Measurements from ENCODE around the gene FOXO4.
A peak's percentile ranks its signal among the peaks of the same experiment; 100 is the strongest.

Gene FOXO4

DNA sequence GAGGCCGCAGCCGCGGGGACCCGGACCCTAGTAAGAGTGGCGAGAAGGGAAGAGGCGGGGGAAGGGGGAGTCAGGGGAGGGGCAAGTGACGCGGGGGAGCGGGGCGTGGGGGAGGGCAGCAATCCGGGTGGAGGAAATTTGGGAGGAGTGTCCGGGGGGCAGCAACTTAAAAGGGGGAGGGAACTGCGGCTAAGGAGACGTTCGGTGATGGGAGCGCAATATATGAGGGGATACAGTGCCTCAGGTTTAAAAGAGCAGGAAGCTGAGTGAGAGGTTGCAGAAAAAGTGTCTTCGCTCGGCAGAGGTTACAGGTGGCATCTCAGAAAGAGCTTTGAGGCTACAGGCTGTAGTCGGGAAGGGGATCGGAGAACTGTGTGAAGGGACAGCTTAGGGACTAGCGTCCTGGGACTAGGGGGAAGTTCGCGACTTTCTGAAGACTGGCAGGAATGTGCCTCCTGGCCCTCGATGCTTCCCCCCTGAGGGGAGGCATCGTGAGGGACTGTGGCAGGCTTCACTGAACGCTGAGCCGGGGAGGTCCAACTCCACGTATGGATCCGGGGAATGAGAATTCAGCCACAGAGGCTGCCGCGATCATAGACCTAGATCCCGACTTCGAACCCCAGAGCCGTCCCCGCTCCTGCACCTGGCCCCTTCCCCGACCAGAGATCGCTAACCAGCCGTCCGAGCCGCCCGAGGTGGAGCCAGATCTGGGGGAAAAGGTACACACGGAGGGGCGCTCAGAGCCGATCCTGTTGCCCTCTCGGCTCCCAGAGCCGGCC is 519 bp downstream of the FOXO4 start:
- H3K4me1 ChIP-seq (ENCODE audit: low read depth, poor library complexity, severe bottlenecking) = peaks cover 18% of the 10 kb centered on the region
- no peaks in the 10 kb centered on the region for H3K36me3 ChIP-seq (ENCODE audit: insufficient read depth)
- peak overlapping the region; percentile 64; the same call in 1 of the 2 replicates for H3K9ac ChIP-seq
- H3K27me3 ChIP-seq (ENCODE audit: insufficient read depth, low read depth) = no peaks in the 10 kb centered on the region
- H3K27ac ChIP-seq = no peak overlapping the region
- TF ChIP-seq, protein P1, sequence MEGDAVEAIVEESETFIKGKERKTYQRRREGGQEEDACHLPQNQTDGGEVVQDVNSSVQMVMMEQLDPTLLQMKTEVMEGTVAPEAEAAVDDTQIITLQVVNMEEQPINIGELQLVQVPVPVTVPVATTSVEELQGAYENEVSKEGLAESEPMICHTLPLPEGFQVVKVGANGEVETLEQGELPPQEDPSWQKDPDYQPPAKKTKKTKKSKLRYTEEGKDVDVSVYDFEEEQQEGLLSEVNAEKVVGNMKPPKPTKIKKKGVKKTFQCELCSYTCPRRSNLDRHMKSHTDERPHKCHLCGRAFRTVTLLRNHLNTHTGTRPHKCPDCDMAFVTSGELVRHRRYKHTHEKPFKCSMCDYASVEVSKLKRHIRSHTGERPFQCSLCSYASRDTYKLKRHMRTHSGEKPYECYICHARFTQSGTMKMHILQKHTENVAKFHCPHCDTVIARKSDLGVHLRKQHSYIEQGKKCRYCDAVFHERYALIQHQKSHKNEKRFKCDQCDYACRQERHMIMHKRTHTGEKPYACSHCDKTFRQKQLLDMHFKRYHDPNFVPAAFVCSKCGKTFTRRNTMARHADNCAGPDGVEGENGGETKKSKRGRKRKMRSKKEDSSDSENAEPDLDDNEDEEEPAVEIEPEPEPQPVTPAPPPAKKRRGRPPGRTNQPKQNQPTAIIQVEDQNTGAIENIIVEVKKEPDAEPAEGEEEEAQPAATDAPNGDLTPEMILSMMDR (conservative IDR thresholded peaks at IDR 0.05; ENCODE audit: low read depth, low read length) = no peak
- no peaks in the 10 kb centered on the region for H4K20me1 ChIP-seq (ENCODE audit: insufficient read depth)
- no peaks in the 10 kb centered on the region for H3K79me2 ChIP-seq (ENCODE audit: insufficient read depth, low read depth)
- peak overlapping the region; percentile 69 for H2AFZ ChIP-seq (ENCODE audit: low read depth)
- H3K4me2 ChIP-seq = peak overlapping the region; percentile 63
- no peak overlapping the region for H3K4me3 ChIP-seq (IDR thresholded peaks at IDR 0.05; ENCODE audit: insufficient read depth, low read depth, low read length)

DNA sequence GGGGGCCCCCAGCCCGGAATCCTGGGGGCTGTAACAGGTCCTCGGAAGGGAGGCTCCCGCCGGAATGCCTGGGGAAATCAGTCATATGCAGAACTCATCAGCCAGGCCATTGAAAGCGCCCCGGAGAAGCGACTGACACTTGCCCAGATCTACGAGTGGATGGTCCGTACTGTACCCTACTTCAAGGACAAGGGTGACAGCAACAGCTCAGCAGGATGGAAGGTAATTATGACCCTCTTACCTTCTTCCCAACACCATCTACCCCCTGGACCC is 1.0 kb downstream of the FOXO4 start:
- Histone ChIP-seq H4K20me1 (ENCODE audit: insufficient read depth) (no peaks in the 10 kb centered on the region), H3K4me1 (ENCODE audit: low read depth, poor library complexity, severe bottlenecking) (peaks cover 18% of the 10 kb centered on the region), H2AFZ (ENCODE audit: low read depth) (peak overlapping the region; percentile 69; the same call in 1 of the 2 replicates), H3K36me3 (ENCODE audit: insufficient read depth) (no peaks in the 10 kb centered on the region), H3K27ac (no peak overlapping the region), H3K4me3 (IDR thresholded peaks at IDR 0.05; ENCODE audit: insufficient read depth, low read depth, low read length) (no peak overlapping the region), H3K9ac (peak overlapping the region; percentile 35; the same call in 1 of the 2 replicates), H3K27me3 (ENCODE audit: insufficient read depth, low read depth) (no peaks in the 10 kb centered on the region), H3K79me2 (ENCODE audit: insufficient read depth, low read depth) (no peaks in the 10 kb centered on the region), H3K4me2 (peak overlapping the region; percentile 63)
- TF ChIP-seq, protein P1 (conservative IDR thresholded peaks at IDR 0.05; ENCODE audit: low read depth, low read length) = no peak

DNA sequence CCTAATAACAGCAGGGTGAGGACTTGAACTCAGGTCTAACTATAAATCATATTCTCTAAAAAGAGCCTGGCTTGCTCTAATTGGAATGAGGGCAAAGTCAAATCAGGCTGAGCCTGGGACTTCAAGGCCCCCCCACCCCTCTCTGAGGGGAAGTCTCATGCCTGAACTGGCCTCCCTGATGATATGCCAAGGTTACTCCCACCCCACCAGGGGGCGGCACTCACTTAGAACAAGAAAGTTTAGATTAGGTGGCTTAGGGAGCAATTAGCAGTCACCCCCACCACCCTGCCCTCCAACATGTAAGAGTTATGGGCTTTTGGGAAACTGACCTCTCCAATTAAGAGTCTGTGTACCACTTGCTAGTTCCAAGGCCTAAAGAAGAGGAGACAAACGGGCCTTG is 2.7 kb downstream of the FOXO4 start:
- Histone ChIP-seq H3K4me3 (IDR thresholded peaks at IDR 0.05; ENCODE audit: insufficient read depth, low read depth, low read length) (no peak overlapping the region), H2AFZ (ENCODE audit: low read depth) (no peak overlapping the region), H3K27me3 (ENCODE audit: insufficient read depth, low read depth) (no peaks in the 10 kb centered on the region), H4K20me1 (ENCODE audit: insufficient read depth) (no peaks in the 10 kb centered on the region), H3K36me3 (ENCODE audit: insufficient read depth) (no peaks in the 10 kb centered on the region), H3K4me1 (ENCODE audit: low read depth, poor library complexity, severe bottlenecking) (peaks cover 28% of the 10 kb centered on the region), H3K9ac (no peak overlapping the region), H3K4me2 (no peak overlapping the region), H3K27ac (no peak overlapping the region), H3K79me2 (ENCODE audit: insufficient read depth, low read depth) (no peaks in the 10 kb centered on the region)
- TF ChIP-seq, protein P1 (conservative IDR thresholded peaks at IDR 0.05; ENCODE audit: low read depth, low read length) = peak; percentile 74

DNA sequence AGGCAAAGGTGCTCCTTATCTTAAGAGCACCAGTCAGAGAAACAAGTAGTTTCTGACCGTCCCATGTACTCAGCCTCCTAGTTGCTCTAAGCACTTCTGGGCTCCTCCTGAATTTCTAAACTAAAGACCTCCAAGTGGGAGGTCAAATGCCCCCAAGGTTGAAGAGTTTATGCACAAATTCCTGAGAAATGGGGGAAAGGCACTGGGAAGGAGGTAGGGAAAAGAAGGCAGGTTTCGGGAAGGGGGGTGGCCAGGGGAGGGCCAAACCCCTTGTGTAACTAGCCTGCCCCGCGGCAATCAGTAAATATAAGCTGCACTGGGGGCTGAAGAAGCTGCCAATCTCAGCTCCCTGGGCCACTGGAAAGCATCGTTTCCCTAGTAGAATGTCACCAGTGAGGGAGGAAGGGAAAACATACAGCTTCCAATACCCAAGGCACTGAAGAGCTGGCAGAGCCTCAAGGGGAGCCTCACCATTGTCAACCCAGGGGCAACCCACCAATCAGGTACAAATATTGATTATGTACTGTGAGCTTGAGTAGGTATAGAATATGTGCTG is 3.4 kb downstream of the FOXO4 start:
- H4K20me1 ChIP-seq (ENCODE audit: insufficient read depth) = no peaks in the 10 kb centered on the region
- TF ChIP-seq, protein P1 (conservative IDR thresholded peaks at IDR 0.05; ENCODE audit: low read depth, low read length) = no peak
- H3K9ac ChIP-seq = no peak overlapping the region
- no peaks in the 10 kb centered on the region for H3K27me3 ChIP-seq (ENCODE audit: insufficient read depth, low read depth)
- H3K4me3 ChIP-seq (IDR thresholded peaks at IDR 0.05; ENCODE audit: insufficient read depth, low read depth, low read length) = no peak overlapping the region
- no peak overlapping the region for H3K4me2 ChIP-seq
- H3K4me1 ChIP-seq (ENCODE audit: low read depth, poor library complexity, severe bottlenecking) = peaks cover 36% of the 10 kb centered on the region
- no peak overlapping the region for H2AFZ ChIP-seq (ENCODE audit: low read depth)
- no peaks in the 10 kb centered on the region for H3K79me2 ChIP-seq (ENCODE audit: insufficient read depth, low read depth)
- H3K36me3 ChIP-seq (ENCODE audit: insufficient read depth) = no peaks in the 10 kb centered on the region
- no peak overlapping the region for H3K27ac ChIP-seq

All from KMS-11 (cell line).